A549 (cell line): ENCODE results near the gene LSM8.
A peak's percentile ranks its signal among the peaks of the same experiment; 100 is the strongest.

ENCODE experiments used
- MAZ ChIP-seq: fragments of 150-350 bp; IDR thresholded peaks from 2 replicates; pipeline ENCODE4 v1.6.1; 2014; ENCODE audit warnings: antibody characterized with exemption, low read depth, low read length, borderline replicate concordance
- MYC ChIP-seq: IDR thresholded peaks from 2 replicates; pipeline ENCODE4 v1.6.1; 2012; ENCODE audit warnings: mild to moderate bottlenecking, inconsistent platforms, low read length, improper control_type of control experiment, borderline replicate concordance
- NR3C1 ChIP-seq: fragments of >200 bp; sonication (Bioruptor Twin); formaldehyde crosslinking; IDR thresholded peaks from 3 replicates; pipeline ENCODE4 v1.6.1; 2017
- POLR2A ChIP-seq: IDR thresholded peaks from 2 replicates; pipeline ENCODE4 v1.6.1; 2012; ENCODE audit warnings: mild to moderate bottlenecking, low read length
- RAD21 ChIP-seq, 2 experiments: fragments of >200 bp in 1 of 2; sonication (Bioruptor Twin) in 1 of 2; formaldehyde crosslinking in 1 of 2; IDR thresholded peaks in 1 of 2; conservative IDR thresholded peaks in 1 of 2; 2 replicates in 1 of 2; 3 replicates in 1 of 2; pipeline ENCODE4 v1.6.1; 2012 to 2018; ENCODE audit warnings: inconsistent platforms in 1 of 2
- RARB ChIP-seq: fragments of 250-450 bp; sonication (Bioruptor Pico); IDR thresholded peaks from 2 replicates; pipeline ENCODE4 v1.8.0; 2021; ENCODE audit warnings: mild to moderate bottlenecking, moderate library complexity
- SREBF2 ChIP-seq: fragments of 450-650 bp; IDR thresholded peaks from 2 replicates; pipeline ENCODE4 v1.6.1; 2014; ENCODE audit warnings: mild to moderate bottlenecking, moderate library complexity
- ZNF302 ChIP-seq: fragments of 250-450 bp; sonication (Bioruptor Pico); IDR thresholded peaks from 2 replicates; pipeline ENCODE4 v1.9.0; 2021; ENCODE audit warnings: inconsistent platforms, mild to moderate bottlenecking, moderate library complexity
- TF ChIP-seq, protein P1 (sequence below): fragments of >200 bp; sonication (Bioruptor Twin); formaldehyde crosslinking; IDR thresholded peaks from 3 replicates; pipeline ENCODE4 v1.5.1; 2016
- TF ChIP-seq, protein P2 (sequence below): fragments of 200-600 bp; sonication (generic); IDR thresholded peaks from 2 replicates; pipeline ENCODE4 v1.6.1; 2016; ENCODE audit warnings: antibody characterized with exemption, mild to moderate bottlenecking, moderate library complexity
- TF ChIP-seq, protein P3 (sequence below): fragments of >200 bp; sonication (Bioruptor Twin); formaldehyde crosslinking; IDR thresholded peaks from 3 replicates; pipeline ENCODE4 v1.6.1; 2016

DNA sequence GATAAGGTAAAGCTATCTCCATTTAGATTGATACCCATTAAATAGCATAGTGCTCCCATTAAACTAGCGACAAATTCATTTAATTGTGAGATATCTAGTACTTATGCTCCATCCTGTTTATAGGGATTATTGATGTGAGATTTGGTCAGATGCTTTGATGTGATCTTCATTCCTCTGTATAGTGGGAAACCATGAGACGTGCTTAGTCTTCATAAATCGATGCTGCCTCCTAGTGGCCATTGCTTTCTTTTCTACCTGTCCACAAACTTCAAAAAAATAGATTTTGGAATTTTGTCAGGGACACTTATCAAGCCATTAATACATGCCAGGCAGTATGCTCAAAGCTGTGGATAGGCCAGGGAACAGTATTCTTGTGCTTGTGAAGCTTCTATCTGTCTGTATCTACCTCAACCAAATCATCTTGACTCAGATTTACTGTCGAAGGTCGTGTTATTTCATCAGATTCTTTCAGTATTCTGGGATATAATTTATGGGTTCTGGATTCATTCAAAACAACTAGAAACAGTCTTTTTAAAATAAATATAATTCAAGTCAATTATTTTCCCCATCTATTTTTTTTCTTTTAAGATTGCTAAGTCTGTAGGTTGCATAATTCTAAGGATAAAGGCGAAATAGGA lies 12.0 kb downstream of the LSM8 start:
- TF ChIP-seq MYC (no peak), NR3C1 (no peak), POLR2A (no peak), MAZ (no peak), RAD21 (conservative IDR thresholded peaks at IDR 0.05 in 1 of 2, IDR thresholded peaks at IDR 0.05 in 1 of 2) (peak; percentile 57 to 67), RARB (CRISPR knock-in tag) (no peak), SREBF2 (no peak), ZNF302 (CRISPR knock-in tag) (no peak)
- TF ChIP-seq, protein P1, sequence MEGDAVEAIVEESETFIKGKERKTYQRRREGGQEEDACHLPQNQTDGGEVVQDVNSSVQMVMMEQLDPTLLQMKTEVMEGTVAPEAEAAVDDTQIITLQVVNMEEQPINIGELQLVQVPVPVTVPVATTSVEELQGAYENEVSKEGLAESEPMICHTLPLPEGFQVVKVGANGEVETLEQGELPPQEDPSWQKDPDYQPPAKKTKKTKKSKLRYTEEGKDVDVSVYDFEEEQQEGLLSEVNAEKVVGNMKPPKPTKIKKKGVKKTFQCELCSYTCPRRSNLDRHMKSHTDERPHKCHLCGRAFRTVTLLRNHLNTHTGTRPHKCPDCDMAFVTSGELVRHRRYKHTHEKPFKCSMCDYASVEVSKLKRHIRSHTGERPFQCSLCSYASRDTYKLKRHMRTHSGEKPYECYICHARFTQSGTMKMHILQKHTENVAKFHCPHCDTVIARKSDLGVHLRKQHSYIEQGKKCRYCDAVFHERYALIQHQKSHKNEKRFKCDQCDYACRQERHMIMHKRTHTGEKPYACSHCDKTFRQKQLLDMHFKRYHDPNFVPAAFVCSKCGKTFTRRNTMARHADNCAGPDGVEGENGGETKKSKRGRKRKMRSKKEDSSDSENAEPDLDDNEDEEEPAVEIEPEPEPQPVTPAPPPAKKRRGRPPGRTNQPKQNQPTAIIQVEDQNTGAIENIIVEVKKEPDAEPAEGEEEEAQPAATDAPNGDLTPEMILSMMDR, result peak; percentile 84
- TF ChIP-seq, protein P2, sequence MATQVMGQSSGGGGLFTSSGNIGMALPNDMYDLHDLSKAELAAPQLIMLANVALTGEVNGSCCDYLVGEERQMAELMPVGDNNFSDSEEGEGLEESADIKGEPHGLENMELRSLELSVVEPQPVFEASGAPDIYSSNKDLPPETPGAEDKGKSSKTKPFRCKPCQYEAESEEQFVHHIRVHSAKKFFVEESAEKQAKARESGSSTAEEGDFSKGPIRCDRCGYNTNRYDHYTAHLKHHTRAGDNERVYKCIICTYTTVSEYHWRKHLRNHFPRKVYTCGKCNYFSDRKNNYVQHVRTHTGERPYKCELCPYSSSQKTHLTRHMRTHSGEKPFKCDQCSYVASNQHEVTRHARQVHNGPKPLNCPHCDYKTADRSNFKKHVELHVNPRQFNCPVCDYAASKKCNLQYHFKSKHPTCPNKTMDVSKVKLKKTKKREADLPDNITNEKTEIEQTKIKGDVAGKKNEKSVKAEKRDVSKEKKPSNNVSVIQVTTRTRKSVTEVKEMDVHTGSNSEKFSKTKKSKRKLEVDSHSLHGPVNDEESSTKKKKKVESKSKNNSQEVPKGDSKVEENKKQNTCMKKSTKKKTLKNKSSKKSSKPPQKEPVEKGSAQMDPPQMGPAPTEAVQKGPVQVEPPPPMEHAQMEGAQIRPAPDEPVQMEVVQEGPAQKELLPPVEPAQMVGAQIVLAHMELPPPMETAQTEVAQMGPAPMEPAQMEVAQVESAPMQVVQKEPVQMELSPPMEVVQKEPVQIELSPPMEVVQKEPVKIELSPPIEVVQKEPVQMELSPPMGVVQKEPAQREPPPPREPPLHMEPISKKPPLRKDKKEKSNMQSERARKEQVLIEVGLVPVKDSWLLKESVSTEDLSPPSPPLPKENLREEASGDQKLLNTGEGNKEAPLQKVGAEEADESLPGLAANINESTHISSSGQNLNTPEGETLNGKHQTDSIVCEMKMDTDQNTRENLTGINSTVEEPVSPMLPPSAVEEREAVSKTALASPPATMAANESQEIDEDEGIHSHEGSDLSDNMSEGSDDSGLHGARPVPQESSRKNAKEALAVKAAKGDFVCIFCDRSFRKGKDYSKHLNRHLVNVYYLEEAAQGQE, result no peak
- TF ChIP-seq, protein P3, sequence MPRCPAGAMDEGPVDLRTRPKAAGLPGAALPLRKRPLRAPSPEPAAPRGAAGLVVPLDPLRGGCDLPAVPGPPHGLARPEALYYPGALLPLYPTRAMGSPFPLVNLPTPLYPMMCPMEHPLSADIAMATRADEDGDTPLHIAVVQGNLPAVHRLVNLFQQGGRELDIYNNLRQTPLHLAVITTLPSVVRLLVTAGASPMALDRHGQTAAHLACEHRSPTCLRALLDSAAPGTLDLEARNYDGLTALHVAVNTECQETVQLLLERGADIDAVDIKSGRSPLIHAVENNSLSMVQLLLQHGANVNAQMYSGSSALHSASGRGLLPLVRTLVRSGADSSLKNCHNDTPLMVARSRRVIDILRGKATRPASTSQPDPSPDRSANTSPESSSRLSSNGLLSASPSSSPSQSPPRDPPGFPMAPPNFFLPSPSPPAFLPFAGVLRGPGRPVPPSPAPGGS, result no peak
